Measurements from ENCODE around the gene ZMIZ1. TPM values are rescaled to one million over a fixed set of nuclear protein-coding genes. Genes with fewer than 3 reads are reported as not detected.

ZMIZ1 gene
- total RNA-seq: 10 to 100 TPM; 38.3 to 41.6 TPM

GRCh38 chr10:79068562-79069324 lies at the start of gene ZMIZ1:
Gene ZMIZ1 (plus strand): TSS chr10:79068966. CDS start chr10:79201633, 132,667 bp downstream.
- CTCF ChIA-PET: interaction anchor here (0.6 to 1.6 kb wide), 3 partner anchors 12 to 1020 kb away, joined by 3 read pairs; no protein-coding TSS in a partner anchor
- POLR2A ChIA-PET: no interaction called here

DNA sequence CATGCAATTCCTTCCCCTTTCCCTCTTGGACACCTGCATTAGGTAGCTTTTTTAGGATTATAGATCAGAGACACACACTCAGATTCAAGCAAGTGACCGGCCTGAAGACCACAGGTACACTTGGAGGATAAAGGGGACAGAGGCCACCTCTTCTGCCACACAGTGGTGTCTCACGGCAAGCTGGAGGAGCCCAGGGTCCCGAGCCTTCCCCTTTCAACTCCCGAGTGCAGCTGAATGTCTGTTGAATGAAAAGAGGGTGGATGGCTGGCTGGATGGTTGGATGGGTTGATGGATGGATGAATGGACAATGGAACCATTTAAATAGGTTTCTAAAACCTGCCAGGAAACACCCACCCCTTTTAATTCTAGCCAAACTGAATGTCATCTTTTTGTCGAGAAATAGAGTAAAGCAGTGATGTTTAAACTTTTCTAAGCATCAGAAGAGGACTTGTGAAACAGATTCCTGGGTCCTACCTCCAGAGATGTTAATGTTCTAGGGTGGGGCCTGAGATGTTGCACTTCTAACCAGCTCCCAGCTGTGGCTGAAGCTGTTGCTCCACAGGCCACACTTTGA lies 49.2 kb upstream of the ZMIZ1 start:
- ChIA-PET CTCF (no interaction called here), POLR2A (no interaction called here)

DNA sequence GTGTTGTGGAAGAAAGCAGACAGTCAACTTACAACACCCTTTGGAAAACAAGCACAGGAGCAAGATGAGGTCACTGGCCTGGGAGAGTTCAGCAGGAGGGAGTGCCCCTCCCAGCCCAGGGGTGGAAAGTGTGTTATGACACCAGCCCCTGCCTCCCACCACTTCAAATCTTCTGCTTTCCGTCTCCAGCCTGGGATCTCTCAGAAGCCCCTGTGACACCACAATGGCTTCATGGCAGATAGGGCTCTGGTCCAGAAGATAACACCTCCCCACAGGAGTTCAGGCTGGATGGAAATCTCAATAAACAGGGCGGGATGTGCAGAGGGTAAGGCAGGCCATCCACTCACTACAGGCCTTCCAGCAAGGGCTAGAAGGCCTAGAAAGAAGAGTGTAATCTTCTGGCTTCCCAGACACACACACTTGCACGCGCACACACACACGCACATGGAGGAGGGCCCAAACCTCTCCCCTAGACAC lies 48.7 kb upstream of the ZMIZ1 start:
- CTCF ChIA-PET: no interaction called here
- POLR2A ChIA-PET: no interaction called here

- ChIA-PET POLR2A (no interaction called here), CTCF (no interaction called here)
These were observed 48.2 kb upstream of the ZMIZ1 start for GRCh38 chr10:79020605-79021004.

GRCh38 chr10:79021331-79021907 lies 47.3 kb upstream of the ZMIZ1 start:
- ChIA-PET POLR2A (no interaction called here), CTCF (no interaction called here)

GRCh38 chr10:79021948-79022499 lies 46.7 kb upstream of the ZMIZ1 start:
- CTCF ChIA-PET: no interaction called here

GRCh38 chr10:79022565-79023230 lies 46.1 kb upstream of the ZMIZ1 start:
- POLR2A ChIA-PET: no interaction called here
- CTCF ChIA-PET: no interaction called here

More at GRCh38 chr10:79021948-79022499, 46.7 kb upstream of the ZMIZ1 start:
- POLR2A ChIA-PET: no interaction called here

DNA sequence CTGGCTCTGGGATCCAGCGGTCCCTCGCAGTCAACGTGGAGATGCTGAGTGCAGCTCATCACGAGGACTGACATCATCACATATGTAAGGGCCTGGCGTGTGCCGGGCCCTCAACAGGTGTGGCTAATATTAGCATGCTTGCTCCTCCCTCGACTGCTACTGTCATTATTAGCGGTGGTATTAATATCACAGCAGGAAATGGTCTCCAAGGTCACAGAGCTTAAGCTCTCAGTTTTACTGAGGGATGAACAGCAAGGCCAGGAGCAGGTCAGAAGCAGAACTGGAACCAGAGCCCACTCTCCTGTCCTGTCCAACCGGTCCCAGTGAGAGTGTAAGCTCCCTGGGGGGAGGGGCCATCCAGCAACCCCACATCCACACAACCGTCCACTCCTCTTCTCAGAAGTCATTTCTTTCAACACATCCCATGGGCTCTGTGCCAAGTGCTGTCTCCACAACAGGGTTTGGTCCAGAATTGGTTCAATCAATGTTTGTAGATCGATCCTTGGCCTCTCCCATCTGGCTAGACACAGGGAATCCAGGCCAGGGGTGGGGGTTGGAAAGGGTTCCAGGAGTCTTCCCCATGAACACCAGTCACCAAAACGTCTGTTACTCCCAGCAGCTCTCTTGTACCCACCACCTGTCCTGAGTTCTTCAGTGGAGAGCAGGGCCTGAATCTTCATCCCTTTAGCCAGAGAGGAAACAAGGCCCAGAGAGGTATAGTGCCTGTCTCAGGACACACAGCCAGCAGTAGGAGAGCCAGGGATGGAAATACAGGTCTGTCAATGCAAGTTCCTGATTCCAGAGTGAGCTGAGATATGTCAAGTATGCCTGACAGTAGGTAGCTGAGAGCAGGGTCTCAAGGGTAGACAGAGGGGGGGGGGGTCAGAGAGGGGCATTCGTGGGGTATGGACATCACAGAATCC lies 45.3 kb upstream of the ZMIZ1 start:
- CTCF ChIA-PET: no interaction called here
- POLR2A ChIA-PET: no interaction called here

GRCh38 chr10:79024296-79024695 lies 44.5 kb upstream of the ZMIZ1 start:
- POLR2A ChIA-PET: no interaction called here
- CTCF ChIA-PET: no interaction called here

GRCh38 chr10:79024720-79025198 lies 44.0 kb upstream of the ZMIZ1 start:
- POLR2A ChIA-PET: no interaction called here

DNA sequence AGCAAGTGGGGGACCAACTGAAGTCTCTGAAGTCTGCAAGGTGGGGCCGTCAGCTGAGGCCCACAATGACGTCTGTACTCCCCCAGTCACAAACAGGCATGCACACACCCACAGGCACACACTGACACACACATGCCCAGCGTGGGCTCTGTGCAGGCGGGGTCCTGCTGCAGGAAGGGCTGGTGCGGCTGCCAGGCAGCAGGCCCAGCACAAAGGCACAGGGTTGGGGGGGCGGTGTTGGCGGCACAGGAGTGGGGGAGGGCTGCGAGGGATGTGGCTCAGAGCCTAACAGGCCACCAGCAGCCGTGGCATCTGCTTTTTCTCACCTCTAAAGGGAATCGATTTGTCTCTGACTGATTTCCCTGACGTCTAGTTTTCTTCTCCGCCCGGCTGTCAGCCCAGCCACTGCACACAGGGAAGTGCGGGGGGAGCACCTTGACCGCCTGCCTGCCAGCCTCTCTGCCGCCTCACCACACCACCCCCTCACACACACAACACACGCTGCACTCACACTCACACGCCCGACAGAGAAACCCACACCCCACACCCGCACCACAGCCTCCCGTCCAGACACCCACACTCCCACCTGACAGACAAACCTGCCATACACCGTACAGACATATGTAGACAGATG lies 43.5 kb upstream of the ZMIZ1 start:
- ChIA-PET CTCF (interaction anchor here (1.0 kb wide), 1 partner anchor 52 kb away, joined by 4 read pairs; no protein-coding TSS in a partner anchor), POLR2A (no interaction called here)

More at GRCh38 chr10:79024720-79025198, 44.0 kb upstream of the ZMIZ1 start:
- CTCF ChIA-PET: no interaction called here

GRCh38 chr10:79026341-79026761 lies 42.4 kb upstream of the ZMIZ1 start:
- CTCF ChIA-PET: interaction anchor here (1.0 kb wide), 1 partner anchor 53 kb away, joined by 4 read pairs; no protein-coding TSS in a partner anchor
- POLR2A ChIA-PET: no interaction called here

- CTCF ChIA-PET: interaction anchor here (1.0 kb wide), 1 partner anchor 53 kb away, joined by 4 read pairs; no protein-coding TSS in a partner anchor
- POLR2A ChIA-PET: no interaction called here
These were observed 42.0 kb upstream of the ZMIZ1 start for GRCh38 chr10:79026806-79027146.

DNA sequence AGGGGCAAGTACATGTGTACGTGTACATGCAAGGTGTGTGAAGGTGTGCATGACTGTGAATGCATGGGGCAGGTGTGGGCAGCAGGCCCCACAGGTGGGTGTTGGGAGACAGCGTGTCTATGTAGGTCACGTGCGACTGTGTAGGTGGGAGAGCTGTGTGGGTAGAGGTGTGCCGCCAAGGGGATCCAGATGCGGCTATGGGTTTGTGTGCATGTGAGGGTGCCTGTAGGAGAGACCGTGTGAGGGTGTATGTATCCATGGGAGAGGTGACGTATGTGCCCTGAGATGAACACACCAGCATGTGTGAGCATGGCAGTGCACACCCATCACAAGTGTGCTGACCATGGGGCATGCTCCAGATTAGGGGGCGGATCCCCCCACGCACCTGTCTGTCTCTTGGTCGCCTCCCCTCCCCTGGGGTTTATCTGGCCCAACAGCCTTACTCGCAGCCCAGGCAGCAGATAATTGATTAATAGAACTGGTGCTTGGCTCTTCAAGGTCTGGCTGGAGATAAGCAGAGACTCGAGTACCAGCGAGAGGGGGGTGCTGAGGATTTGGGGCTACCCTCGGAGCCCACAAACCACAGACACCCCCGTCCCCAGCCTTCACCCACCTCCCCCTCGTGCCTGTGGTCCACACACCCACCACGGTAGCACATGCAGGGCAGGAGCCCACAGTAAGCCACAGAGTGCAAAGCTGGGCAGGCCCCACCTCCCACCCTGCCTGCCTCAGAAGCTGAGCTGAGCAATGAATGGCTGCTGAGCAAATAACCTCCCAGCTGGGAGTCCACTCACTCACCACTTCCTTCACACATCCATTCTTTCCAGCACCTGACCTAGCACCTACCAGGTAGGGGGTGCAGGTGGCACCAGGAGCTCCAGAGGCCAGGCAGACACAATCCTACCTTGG lies 41.4 kb upstream of the ZMIZ1 start:
- CTCF ChIA-PET: interaction anchor here (1.1 to 1.2 kb wide), 2 partner anchors 32 to 54 kb away, joined by 3 to 4 read pairs; no protein-coding TSS in a partner anchor
- POLR2A ChIA-PET: no interaction called here

- ChIA-PET CTCF (interaction anchor here (1.1 to 1.2 kb wide), 2 partner anchors 32 to 55 kb away, joined by 3 to 4 read pairs; no protein-coding TSS in a partner anchor), POLR2A (no interaction called here)
These were observed 40.7 kb upstream of the ZMIZ1 start for GRCh38 chr10:79028056-79028430.

- POLR2A ChIA-PET: no interaction called here
These were observed 40.2 kb upstream of the ZMIZ1 start for GRCh38 chr10:79028451-79029010.

More at GRCh38 chr10:79028451-79029010, 40.2 kb upstream of the ZMIZ1 start:
- CTCF ChIA-PET: interaction anchor here (0.6 to 1.2 kb wide), 3 partner anchors 31 to 1016 kb away, joined by 3 read pairs; no protein-coding TSS in a partner anchor
